GM12872 (cell line): ENCODE data around the gene ERCC2.

ENCODE experiments used
- TF ChIP-seq, protein P1 (sequence below): IDR thresholded peaks from 3 replicates; pipeline ENCODE4 v1.5.1; 2011; ENCODE audit warnings: low read depth, mild to moderate bottlenecking, low read length, moderate library complexity; ENCODE audit not compliant: insufficient read depth

Gene ERCC2

DNA sequence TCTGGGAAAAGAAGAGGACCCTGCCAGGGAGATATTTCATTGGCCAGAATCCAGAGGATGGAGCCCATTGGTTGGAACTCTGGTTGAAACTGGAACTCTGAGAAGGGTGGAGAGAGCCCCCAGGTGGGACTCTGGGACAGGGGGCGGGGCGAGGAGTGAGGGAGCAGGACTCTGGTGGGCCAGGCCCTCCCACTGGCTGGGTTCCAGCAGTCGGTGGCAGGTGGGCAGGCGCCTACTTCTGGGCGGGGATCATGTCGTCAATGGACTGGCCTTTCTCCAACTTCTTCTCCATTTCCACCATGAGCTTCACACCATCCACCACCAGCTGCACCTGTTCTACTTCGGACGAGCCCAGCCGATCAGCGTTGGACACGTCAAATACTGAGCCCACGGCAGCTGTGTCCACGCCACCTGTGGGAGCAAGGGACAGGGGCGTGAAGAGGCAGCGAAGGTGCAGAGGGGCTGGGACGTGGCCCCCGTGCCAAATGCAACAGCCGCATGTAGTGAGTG is 63.8 kb downstream of the ERCC2 start:
- TF ChIP-seq, protein P1, sequence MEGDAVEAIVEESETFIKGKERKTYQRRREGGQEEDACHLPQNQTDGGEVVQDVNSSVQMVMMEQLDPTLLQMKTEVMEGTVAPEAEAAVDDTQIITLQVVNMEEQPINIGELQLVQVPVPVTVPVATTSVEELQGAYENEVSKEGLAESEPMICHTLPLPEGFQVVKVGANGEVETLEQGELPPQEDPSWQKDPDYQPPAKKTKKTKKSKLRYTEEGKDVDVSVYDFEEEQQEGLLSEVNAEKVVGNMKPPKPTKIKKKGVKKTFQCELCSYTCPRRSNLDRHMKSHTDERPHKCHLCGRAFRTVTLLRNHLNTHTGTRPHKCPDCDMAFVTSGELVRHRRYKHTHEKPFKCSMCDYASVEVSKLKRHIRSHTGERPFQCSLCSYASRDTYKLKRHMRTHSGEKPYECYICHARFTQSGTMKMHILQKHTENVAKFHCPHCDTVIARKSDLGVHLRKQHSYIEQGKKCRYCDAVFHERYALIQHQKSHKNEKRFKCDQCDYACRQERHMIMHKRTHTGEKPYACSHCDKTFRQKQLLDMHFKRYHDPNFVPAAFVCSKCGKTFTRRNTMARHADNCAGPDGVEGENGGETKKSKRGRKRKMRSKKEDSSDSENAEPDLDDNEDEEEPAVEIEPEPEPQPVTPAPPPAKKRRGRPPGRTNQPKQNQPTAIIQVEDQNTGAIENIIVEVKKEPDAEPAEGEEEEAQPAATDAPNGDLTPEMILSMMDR, result no peak

DNA sequence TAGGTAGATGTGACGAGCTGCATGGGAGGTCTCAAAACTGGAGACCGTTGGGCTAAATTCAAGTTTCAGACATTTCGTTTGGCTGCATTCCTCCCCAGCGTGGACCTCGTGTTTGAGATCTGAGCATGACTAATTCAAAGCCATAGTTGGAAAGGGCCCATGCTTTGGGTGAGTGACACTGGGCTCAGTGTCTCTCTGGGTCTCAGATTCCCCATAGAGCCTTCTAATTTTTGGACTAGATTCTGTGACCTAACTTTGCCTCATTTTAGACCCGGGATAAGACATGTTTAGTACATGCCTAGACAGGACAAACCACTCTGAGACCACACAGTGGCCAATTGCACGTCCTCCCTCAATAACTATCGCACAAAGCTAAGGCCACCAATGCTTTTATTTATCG is 64.3 kb downstream of the ERCC2 start:
- TF ChIP-seq, protein P1, result no peak

DNA sequence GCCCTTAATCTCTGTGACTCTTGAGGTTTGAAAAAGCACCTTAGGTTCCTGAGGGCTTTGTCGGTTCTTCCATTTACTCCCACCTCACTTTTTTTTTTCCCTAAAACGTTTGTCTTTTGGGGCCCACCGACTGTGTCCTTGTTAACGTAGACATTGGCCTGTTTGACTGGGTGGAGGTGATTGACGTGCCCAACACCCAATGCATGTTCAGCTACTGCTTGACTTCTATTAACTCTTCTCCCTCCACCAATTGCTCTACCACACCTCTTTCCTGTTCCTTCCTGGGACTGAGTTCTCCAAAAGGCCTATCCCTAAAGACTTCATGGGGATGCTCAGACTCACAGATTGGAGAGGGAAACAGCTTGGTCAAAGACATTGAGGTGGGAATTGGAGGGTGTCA is 65.0 kb downstream of the ERCC2 start:
- TF ChIP-seq, protein P1, result no peak

DNA sequence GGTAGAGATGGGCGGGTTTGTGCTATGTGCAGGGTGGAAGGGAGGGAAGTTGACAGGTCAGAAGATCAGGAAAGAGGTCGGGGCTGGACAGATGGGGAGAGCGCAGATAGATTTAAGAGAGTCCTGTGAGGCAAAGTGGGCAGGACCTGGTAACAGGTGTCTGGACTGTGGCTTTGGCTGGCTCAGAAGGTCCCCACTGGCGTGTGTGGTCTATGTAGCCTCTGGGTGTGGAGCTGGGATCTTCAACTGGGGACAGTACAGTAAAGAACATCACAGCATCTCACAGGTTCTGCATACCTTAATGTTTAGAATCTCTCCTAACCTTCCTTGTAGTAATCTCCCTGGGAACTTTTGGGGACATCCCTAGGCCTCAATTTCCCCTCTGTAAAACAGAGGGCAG is 65.4 kb downstream of the ERCC2 start:
- TF ChIP-seq, protein P1, result no peak

DNA sequence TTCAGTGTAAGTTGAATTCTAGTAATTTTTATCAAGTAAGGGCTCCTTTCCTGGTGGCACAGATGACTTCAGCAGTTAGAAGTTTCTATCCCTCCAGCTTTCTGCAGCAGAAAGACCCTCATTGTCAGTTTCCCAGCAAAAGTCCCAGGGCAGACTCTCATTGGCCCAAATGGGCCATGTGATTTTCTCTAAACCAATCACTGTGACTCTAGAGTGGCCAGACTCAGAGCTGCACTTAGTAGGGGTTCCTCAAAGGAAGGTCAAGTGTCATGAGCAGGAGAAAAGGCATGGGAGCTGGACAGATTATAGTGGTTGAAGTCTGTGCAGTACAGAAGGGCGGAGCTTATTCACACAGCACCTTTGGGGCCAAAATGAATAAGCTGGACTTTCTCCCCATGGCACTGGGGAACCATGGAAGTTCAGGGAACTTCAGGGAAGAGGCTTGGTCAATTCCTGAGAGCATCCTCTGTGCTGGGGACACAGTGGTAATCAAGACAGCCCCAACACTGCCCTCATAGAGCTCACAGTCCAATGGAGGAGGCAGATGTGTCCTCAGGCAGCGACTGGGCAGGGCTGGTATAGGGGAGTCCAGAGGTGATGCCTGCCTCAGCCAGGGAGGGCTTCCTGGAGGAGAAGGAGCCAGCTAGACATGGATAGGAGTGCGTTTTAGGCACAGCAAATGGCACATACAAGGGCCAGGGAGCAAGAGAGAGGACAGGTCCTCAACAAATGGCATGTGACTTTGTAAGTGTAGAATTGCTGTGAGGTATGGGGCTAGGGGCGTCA is 66.0 kb downstream of the ERCC2 start:
- TF ChIP-seq, protein P1, result no peak

DNA sequence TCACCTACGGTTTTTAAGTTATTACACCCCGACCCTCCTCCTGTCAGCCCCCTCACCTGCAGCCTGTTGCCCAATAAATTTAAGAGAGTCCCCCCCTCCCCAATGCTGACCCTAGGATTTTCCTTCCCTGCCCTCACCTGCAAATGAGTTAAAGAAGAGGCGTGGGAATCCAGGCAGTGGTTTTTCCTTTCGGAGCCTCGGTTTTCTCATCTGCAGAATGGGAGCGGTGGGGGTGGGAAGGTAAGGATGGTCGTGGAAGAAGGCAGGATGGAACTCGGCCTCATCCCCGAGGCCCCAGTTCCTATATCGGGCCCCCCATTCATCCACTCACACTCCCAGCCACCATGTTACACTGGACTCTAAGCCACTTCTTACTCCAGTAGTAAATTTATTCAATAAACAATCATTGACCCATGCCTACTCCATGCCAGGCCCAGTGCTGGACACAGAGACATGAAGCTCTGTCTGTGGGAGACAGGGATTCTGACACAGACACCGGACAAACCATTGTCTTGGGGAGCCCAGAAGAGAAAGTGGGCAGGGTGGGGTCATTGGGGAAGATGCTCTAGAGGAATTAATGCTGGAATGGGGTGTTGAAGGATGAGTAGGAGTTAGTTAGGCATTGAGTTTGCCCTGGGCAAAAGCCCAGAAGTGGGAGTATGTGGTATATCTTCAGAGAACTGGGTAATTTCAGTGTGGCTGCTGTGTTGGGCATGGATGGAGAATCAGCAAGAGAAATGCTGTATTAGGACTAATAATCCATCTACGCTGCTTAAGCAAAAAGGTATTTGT is 66.9 kb downstream of the ERCC2 start:
- TF ChIP-seq, protein P1, result no peak

DNA sequence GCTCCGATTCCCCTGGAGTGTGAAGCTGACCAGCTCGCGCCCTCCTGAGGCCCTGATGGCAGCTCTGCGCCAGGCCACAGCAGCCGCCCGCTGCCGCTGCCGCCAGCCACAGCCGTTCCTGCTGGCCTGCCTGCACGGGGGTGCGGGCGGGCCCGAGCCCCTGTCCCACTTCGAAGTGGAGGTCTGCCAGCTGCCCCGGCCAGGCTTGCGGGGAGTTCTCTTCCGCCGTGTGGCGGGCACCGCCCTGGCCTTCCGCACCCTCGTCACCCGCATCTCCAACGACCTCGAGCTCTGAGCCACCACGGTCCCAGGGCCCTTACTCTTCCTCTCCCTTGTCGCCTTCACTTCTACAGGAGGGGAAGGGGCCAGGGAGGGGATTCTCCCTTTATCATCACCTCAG is 68.0 kb downstream of the ERCC2 start:
- TF ChIP-seq, protein P1, result no peak
